H1 (cell line): ENCODE data around the gene OAT. TPM values are rescaled to one million over a fixed set of nuclear protein-coding genes. Genes with fewer than 3 reads are reported as not detected.

Experiments used
- CBX5 ChIP-seq: fragments of 300-800, 300-1000 bp; sonication (generic); IDR thresholded peaks from 2 replicates; pipeline ENCODE4 v1.7.1; 2016; ENCODE audit warnings: antibody characterized with exemption, low read length, low read depth
- CHD1 ChIP-seq: IDR thresholded peaks from 2 replicates; pipeline ENCODE4 v1.6.1; 2012; ENCODE audit warnings: low read depth, low read length, improper control_type of control experiment
- E2F6 ChIP-seq: IDR thresholded peaks from 2 replicates; pipeline ENCODE4 v1.6.1; 2012; ENCODE audit warnings: inconsistent platforms
- EGR1 ChIP-seq: IDR thresholded peaks from 2 replicates; pipeline ENCODE4 v1.6.1; 2011; ENCODE audit warnings: low read depth, low read length, borderline replicate concordance
- EZH2 ChIP-seq: fragments of 200-600 bp; sonication (generic); IDR thresholded peaks from 2 replicates; pipeline ENCODE4 v1.7.1; 2012; ENCODE audit warnings: low read depth, mild to moderate bottlenecking, moderate library complexity, low read length, inconsistent platforms; ENCODE audit not compliant: severe bottlenecking
- FOSL1 ChIP-seq: IDR thresholded peaks from 2 replicates; pipeline ENCODE4 v1.6.1; 2011; ENCODE audit warnings: mild to moderate bottlenecking, low read depth, low read length, moderate library complexity; ENCODE audit not compliant: insufficient read depth
- GTF2F1 ChIP-seq: IDR thresholded peaks from 2 replicates; pipeline ENCODE4 v1.6.1; 2012; ENCODE audit warnings: low read depth, low read length, improper control_type of control experiment, borderline replicate concordance
- HDAC6 ChIP-seq: IDR thresholded peaks from one replicate; pipeline ENCODE4 v1.7.1; 2012; ENCODE audit warnings: low read depth, mild to moderate bottlenecking, inconsistent platforms, low read length, moderate library complexity
- PHF8 ChIP-seq: fragments of 200-600 bp; sonication (generic); conservative IDR thresholded peaks from 2 replicates; pipeline ENCODE4 v1.7.1; 2012; ENCODE audit warnings: low read depth, mild to moderate bottlenecking, inconsistent platforms, low read length, moderate library complexity
- POLR2A ChIP-seq, 2 experiments: IDR thresholded peaks; 1 replicate in 1 of 2; 2 replicates in 1 of 2; pipeline ENCODE4 v1.6.1; 2011; ENCODE audit warnings: low read depth in 2 of 2, low read length in 2 of 2, mild to moderate bottlenecking in 2 of 2; ENCODE audit errors: control extremely low read depth in 1 of 2
- RAD21 ChIP-seq, 2 experiments: IDR thresholded peaks in 1 of 2; conservative IDR thresholded peaks in 1 of 2; 2 replicates each; pipeline ENCODE4 v1.6.1; 2011; ENCODE audit warnings: low read depth in 2 of 2, low read length in 2 of 2, improper control_type of control experiment in 1 of 2, inconsistent platforms in 1 of 2, mild to moderate bottlenecking in 1 of 2, moderate library complexity in 1 of 2
- RFX5 ChIP-seq: IDR thresholded peaks from 2 replicates; pipeline ENCODE4 v1.6.1; 2011; ENCODE audit warnings: low read depth, low read length, improper control_type of control experiment, borderline replicate concordance
- RNF2 ChIP-seq: fragments of 200-900, 300-1000 bp; sonication (generic); IDR thresholded peaks from 2 replicates; pipeline ENCODE4 v1.7.1; 2016; ENCODE audit warnings: borderline replicate concordance, low read depth, mild to moderate bottlenecking, antibody characterized with exemption, low read length; ENCODE audit not compliant: poor library complexity, severe bottlenecking; ENCODE audit errors: missing control alignments
- SIRT6 ChIP-seq: IDR thresholded peaks from one replicate; pipeline ENCODE4 v1.7.1; 2012; ENCODE audit warnings: low read length, inconsistent platforms
- SIX5 ChIP-seq: IDR thresholded peaks from 2 replicates; pipeline ENCODE4 v1.6.1; 2011; ENCODE audit warnings: mild to moderate bottlenecking, low read depth, low read length
- SP1 ChIP-seq: IDR thresholded peaks from 2 replicates; pipeline ENCODE4 v1.6.1; 2011; ENCODE audit warnings: low read depth, low read length
- SUZ12 ChIP-seq: fragments of 200-600 bp; sonication (generic); IDR thresholded peaks from 2 replicates; pipeline ENCODE4 v1.6.1; 2012; ENCODE audit warnings: mild to moderate bottlenecking, inconsistent platforms, low read length, moderate library complexity, mixed read lengths
- YY1 ChIP-seq: IDR thresholded peaks from 2 replicates; pipeline ENCODE4 v1.6.1; 2011; ENCODE audit warnings: low read depth, mild to moderate bottlenecking, low read length
- polyA plus RNA-seq, 7 experiments: library from polyadenylated mRNA; depleted of rRNA in 3 of 7; stranded (reverse) in 5 of 7; unstranded in 2 of 7; fragments of >200 nt in 5 of 7; fragments of 200-250 nt in 2 of 7; gene quantifications; 1 replicate in 5 of 7; 2 replicates in 1 of 7; 4 replicates in 1 of 7; pipeline versions ENCODE4 v1.2.1 to v1.2.3, GENCODE V29; 2011 to 2013; ENCODE audit warnings: missing spikeins in 2 of 7, mixed read lengths in 2 of 7
- total RNA-seq: library from RNA; stranded (reverse); fragmentation: NEBNext Ultra II Directional; extraction: Animal tissue kit (Norgen Biotek cat#: 25700); gene quantifications from 2 replicates; pipeline ENCODE4 v1.2.1, GENCODE V29; 2021
- TF ChIP-seq, protein P1 (sequence below): IDR thresholded peaks from 2 replicates; pipeline ENCODE4 v1.6.1; 2012; ENCODE audit warnings: low read length, inconsistent platforms
- TF ChIP-seq, protein P2 (sequence below): IDR thresholded peaks from 2 replicates; pipeline ENCODE4 v1.6.1; 2011; ENCODE audit warnings: low read length, improper control_type of control experiment

The OAT gene
- total and polyA plus RNA-seq, 2 of the 8 experiments (the other 6 are each of a cell fraction or from before 2014, with no cell fraction given) = 67.8 to 121 TPM

DNA sequence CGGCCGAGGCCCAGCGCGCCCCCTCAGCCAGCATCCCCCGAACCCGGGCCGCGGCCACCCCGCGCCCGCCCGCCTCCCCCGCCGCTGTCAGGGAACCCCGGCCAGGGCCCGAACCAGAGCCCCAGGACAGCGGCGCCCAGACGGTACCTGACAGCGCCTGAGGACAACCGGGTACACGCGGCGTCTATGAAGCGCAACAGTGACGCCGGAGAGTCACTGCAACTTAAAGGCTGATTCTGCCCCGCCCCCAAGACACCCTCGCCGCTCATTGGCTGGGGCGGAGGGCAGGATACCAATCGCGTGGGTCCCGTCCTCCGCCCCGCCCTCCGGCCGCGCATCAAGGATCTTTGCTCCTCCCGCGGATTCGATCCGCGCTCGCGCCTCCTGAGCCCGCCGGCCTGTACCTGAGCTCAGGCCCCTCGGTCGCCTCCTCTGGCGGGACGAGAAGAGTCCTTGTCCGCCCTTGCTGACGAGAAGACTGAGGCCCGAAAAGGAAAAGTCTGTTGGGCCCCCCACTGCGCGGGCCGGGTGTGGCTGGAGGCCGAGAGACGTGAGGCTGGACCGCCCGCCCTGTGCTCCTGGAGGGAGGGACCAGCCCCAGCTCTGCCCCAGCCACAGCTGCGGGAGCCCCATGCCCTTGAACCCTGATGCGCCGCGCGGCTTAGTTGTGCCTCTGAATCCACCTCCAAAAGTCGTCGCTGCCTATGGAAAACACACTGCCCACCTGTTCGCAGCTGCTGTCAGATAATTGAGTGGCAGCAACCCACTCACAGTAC lies at the start of gene OAT (continued):
- no peak for TF ChIP-seq SUZ12
- TF ChIP-seq SP1 = peak; percentile 77
- TF ChIP-seq SIX5 = no peak
- TF ChIP-seq EZH2 = no peak
- TF ChIP-seq CBX5 = no peak
- TF ChIP-seq, protein P1, sequence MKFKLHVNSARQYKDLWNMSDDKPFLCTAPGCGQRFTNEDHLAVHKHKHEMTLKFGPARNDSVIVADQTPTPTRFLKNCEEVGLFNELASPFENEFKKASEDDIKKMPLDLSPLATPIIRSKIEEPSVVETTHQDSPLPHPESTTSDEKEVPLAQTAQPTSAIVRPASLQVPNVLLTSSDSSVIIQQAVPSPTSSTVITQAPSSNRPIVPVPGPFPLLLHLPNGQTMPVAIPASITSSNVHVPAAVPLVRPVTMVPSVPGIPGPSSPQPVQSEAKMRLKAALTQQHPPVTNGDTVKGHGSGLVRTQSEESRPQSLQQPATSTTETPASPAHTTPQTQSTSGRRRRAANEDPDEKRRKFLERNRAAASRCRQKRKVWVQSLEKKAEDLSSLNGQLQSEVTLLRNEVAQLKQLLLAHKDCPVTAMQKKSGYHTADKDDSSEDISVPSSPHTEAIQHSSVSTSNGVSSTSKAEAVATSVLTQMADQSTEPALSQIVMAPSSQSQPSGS = no peak
- TF ChIP-seq FOSL1 = no peak
- TF ChIP-seq YY1 = no peak
- TF ChIP-seq RFX5 = no peak
- peak; percentile 58 for TF ChIP-seq E2F6
- peak; percentile 83 for TF ChIP-seq GTF2F1
- peak; percentile 37 to 43; a peak in 3 of 4 replicates for TF ChIP-seq RAD21 (IDR thresholded peaks at IDR 0.05 in 1 of 2, conservative IDR thresholded peaks at IDR 0.05 in 1 of 2; ENCODE audit: low read depth in 2 of 2, low read length in 2 of 2)
- TF ChIP-seq HDAC6 = no peak
- TF ChIP-seq, protein P2, sequence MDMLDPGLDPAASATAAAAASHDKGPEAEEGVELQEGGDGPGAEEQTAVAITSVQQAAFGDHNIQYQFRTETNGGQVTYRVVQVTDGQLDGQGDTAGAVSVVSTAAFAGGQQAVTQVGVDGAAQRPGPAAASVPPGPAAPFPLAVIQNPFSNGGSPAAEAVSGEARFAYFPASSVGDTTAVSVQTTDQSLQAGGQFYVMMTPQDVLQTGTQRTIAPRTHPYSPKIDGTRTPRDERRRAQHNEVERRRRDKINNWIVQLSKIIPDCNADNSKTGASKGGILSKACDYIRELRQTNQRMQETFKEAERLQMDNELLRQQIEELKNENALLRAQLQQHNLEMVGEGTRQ = no peak
- TF ChIP-seq RNF2 = no peak
- TF ChIP-seq SIRT6 = no peak
- TF ChIP-seq POLR2A (IDR thresholded peaks at IDR 0.05; ENCODE audit: control extremely low read depth in 1 of 2, low read depth in 2 of 2, low read length in 2 of 2) = peak; percentile 95
- TF ChIP-seq CHD1 = no peak
- no peak for TF ChIP-seq EGR1
- no peak; the same call in 1 of the 2 replicates for TF ChIP-seq PHF8
